ENCODE results near the gene GP2.

- TF ChIP-seq, protein P1, sequence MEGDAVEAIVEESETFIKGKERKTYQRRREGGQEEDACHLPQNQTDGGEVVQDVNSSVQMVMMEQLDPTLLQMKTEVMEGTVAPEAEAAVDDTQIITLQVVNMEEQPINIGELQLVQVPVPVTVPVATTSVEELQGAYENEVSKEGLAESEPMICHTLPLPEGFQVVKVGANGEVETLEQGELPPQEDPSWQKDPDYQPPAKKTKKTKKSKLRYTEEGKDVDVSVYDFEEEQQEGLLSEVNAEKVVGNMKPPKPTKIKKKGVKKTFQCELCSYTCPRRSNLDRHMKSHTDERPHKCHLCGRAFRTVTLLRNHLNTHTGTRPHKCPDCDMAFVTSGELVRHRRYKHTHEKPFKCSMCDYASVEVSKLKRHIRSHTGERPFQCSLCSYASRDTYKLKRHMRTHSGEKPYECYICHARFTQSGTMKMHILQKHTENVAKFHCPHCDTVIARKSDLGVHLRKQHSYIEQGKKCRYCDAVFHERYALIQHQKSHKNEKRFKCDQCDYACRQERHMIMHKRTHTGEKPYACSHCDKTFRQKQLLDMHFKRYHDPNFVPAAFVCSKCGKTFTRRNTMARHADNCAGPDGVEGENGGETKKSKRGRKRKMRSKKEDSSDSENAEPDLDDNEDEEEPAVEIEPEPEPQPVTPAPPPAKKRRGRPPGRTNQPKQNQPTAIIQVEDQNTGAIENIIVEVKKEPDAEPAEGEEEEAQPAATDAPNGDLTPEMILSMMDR (IDR thresholded peaks at IDR 0.05), result no peak
- no peak for TF ChIP-seq POLR2A (IDR thresholded peaks at IDR 0.05)
Measured at GRCh38 chr16:20321671-20322070, 5.6 kb downstream of the GP2 start.
